NCI-H1694 treated with DMSO at 0.1 percent for 48 hours (cell line): ENCODE results near the gene EXOC6B.

Experiments used
- DNase-seq: peaks from one replicate; lab custom pipeline; 2025; lab: John Stamatoyannopoulos, UW

EXOC6B gene

DNA sequence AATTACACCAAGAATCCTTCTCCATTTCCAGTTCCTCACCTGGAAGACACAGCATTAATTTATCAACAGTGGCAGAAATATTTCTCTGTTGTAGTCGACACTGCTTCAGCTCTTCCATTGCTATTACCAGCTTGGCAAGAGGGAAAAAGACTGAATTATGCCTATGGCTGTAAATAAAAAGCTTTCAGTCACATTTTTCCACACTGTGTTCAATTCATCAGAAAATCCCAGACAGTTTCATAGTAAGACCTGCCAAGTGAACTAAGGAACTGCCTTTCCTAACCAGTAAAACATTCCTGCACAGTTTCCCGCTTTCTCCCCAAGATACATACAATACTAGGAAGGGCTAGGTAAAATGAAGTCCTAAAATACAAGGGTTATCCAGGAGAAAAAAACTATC, 94.7 kb downstream of the EXOC6B start:
- no peak for DNase-seq

DNA sequence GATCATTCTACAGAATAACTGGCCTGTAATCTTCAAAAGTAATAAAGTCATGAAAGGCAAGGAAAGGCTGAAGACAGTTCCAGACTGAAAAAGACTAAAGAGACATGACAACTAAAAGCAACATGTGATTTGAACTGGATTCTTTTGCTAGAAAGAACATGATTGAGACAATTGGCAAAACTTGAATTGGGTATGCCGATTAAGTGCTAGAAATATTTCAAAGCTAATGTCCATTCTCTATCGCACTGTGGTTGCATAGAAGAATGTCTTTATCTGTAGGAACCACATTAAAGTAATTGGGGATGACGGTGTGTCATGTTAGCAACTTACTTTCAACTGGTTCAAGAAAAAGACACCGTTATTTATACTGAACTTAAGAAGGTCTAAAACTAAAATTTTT, 98.5 kb downstream of the EXOC6B start:
- no peak for DNase-seq

DNA sequence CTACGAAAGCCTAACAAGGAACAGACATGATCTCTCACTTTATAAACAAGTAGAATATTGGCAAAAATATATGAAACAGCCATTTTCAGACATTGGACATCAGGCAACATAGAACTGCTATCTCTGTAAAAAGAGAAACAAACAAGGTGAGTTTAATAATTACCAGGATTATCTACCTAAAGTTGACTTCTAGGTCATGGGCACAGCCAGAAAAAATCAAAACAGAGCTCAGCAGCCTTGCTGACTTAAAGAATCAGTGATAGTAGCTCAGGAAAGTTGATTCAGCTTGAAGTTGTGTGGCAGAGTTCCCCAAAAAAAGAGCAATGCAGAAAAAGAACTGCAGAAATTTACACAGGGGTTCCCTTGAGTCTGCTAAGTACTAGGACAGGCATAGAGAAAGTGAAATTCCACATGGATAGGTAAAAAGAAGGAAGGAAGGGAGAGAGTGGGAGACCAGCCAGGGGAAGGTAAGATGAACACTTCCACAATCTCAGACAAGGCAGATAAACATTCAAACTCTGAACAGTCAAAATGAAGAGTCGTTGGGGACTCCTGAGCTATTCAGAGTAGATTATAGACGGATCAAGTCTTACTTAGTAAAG, 102.0 kb downstream of the EXOC6B start:
- no peak for DNase-seq

DNA sequence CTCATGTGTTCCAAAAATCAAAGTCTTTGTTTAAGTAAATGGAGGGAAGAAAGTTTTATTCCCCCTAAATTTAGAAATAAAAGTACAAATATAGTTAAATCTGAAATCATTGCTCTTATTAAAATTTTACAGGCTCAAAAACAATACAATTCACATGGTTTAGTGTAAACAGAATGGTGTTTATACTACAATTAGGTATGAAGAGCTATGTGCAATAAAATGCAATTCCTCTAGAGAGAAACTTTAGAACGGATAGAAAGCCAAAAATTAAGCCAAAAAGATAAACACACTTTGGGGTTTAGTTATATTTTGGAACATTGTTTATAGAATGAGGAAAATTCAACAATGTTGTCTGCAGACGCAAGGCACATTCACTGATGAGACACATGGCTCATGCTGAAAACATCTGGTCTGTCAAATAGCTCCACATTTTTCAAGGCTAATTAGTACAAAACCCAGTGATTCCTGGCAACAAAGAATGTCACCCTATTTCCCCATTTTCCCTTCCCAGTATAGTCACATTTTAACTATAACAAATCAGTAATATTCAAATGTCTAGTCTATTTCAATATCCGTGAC, 103.3 kb downstream of the EXOC6B start:
- DNase-seq = peak; percentile 51

DNA sequence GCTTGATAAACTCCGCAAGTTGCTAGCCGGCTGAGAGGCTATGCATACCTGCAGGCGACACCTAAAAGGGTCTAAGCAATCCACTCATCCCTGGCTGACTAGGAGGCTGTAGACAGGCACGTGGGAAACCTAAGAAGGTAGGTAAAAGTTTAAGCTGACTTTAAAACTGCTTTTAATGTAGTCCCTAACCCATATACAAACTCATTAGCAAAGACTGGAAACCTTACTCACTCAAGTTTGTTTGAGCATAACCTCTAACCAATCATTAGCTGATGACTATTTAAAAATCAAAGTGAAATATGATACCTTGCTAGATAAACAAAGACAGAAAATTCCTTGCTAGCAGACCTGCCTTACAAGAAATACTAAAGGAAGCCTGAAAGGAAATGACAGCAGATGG, 106.4 kb downstream of the EXOC6B start:
- DNase-seq = no peak

DNA sequence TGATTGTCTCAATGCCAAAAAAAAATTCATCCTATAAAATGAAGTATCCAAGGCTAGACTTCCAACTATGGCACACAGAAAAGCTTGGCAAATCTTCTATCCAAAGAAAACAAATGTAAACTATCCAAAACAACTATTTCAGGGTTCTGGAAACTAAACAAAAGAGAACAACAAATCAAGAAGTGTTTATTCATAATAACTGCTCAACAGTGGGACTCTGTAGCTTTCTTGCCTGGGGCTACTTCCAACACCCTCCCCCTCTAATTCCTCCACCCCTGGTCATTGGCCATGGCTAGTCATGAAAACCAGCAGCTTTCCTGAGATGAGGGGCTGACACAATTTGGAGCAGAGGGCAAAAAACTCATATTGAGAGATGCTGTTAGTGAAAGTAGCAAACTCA, 107.0 kb downstream of the EXOC6B start:
- no peak for DNase-seq

DNA sequence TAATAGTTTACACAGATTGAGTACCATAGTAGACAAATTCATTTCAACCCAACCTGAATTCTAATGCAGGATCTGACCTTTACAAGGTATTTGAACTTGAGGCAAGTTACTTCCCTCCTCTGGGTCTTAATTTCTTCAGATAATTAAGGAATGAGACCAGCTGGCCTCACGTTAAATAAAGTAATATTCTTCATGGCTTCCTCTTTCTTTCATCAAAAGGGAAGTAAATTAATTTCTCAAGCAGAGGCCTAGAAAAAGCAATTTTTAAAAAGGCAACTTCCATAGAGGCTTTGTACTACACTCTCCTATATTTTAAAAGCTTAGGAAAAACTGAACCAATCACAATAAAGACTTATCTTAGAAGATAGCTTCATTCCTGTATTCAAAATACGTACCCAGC, 109.2 kb downstream of the EXOC6B start:
- no peak for DNase-seq

DNA sequence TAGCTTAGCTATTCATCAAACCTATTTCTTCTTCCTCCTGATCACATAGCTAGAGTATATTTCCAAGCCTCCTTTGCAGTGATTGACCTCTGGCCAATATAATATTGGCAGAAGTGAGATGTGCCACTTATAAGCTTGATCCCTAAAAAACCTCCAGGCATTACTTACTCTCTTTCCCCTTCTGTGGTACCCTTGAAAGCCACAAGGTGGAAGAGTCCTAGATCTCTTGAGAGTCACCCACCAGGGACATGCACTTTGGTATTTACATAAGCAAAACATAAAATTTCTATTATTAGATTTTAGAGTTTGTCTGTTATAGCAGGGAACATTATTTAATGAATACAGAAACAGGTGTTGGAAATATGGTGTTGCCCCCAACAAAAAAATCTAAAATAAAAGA, 112.0 kb downstream of the EXOC6B start:
- DNase-seq = no peak

DNA sequence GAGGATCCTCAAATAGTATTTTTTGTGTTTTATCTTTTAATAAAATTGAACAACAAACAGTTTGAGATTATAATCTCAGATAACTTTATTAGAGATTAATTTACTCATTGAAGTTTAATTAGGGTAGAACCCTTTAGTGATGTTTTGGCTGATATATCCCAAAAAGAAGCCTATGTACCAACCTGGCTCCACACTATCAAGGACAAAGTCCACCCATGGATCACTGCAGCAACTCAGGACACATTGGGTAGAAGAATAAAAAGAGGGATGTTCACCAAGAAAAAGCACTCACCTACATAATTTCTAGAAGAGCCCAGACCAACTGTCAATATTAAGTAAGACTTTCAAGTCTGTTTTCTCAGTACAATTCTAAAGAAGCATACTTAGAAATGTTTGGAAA, 112.9 kb downstream of the EXOC6B start:
- DNase-seq = no peak

DNA sequence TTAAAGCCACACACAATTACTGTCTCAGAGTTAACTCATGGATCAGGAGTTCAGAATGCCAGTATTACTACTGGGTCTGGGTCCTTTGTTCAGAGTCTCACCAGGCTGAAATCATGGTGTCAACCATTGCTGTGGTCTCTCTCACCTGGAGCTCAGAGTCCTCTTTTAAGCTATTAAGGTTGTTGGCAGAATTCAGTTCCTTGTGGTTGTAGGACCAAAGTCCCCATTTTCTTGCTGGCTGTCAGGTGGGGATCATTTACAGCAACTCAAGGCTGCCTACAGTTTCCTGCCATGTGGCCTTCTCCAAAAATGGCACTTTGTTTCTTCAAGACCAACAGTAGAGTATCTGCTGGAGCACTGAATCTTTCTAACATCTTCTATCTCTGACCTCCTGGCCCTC, 113.5 kb downstream of the EXOC6B start:
- DNase-seq = no peak

DNA sequence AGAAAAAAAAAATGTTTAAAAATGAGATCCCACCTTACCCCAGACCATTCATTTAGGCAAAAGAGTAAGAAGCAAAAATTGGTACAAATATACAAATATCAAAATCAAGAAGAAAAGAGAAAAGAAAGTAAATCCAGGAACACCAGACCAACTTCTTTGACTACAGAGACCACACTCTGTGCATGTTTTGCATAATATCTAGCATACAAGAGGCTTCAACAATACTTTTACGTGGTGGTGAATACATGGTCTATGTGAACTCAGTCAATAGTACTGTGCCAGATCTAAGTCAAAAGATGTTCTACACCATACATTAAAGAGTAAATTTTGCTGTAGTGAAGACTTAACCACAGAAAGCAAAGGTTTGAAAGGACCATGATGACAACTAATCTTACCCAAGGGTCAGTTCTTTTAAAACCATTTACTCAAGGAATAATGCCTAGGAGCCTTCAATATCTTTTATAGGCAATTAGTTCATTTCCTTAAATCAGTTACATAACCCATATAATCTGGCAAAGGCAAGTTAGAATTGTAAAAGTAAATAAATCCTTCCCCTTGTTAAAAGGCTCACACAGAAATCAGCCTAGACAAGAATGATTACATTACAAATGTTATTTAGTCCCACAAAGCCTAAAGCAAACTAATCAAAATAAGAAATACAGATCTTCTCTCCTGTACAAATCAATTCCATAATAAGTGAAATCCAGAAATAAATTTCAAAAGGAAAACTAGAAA, 115.2 kb downstream of the EXOC6B start:
- DNase-seq = no peak

DNA sequence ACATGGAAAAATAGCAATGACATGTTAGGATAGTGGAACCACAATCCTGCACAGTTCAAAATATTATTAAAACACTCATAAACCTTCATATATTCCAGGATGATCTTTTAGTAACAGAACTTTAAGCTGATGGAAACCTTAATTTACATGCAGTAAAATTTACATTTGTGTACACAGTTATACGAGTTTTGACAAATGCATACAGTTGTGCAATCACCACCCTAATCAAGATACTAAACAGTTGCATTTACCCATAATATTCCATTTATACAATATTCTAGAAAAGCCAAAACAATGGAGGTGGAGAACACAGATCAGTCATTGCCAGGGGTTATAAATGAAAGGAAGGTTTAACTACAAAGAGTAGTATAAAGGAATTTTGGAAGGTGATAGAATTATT, 117.6 kb downstream of the EXOC6B start:
- DNase-seq = no peak

DNA sequence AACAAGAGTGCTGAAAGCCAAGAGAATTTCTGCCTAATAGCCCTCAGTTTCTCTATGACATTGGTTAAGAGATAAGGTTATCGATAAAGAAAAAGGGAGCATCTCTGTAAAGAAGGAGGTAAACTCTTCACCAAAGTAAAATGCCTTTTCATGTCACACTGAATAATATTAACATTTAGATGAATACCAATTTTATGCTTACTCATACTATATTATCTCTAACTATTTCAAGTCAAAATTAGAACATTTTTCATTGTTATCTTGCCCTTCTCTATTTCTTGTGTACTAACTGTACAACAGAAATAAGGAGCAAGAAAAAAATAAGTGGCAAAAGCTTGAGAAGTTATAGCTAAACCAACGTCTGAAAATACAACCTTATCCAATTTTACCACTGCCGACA, 127.5 kb downstream of the EXOC6B start:
- DNase-seq = no peak

DNA sequence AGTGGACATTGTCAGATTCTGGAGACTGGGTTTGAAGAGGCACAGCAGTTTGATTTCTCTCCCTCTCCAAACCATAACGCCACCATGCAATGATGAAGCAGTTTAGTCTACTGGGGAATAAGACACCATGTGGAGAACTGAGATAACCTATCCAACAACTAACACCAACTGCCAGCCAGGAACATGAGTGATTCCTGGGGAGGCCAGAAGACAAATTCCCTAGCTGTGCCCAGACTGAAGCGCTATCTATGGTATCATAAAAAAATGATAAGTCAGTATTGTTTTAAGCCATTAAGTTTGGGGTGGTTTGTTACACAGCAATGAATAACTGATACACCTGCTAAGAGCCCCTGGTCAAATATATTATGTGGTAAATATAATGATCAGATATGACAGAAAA, 129.3 kb downstream of the EXOC6B start:
- DNase-seq = no peak

DNA sequence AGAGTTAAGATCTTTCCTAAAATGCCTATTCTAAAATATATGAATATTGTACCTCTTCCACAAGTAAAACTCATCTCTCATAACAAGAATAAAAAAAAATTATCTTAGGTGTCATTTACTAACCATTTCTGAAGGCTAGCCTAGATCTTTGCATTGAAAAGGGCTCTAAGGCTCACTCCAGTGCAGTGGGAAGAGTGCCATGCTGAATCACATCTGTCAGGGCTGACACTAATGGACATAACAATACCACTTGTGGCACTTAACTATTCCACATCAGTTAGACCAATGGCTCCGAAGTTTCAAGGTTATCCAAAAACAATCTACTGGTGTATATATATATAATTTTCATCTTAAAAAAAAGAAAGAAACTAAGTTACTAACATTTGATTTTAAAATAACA, 130.2 kb downstream of the EXOC6B start:
- DNase-seq = no peak

DNA sequence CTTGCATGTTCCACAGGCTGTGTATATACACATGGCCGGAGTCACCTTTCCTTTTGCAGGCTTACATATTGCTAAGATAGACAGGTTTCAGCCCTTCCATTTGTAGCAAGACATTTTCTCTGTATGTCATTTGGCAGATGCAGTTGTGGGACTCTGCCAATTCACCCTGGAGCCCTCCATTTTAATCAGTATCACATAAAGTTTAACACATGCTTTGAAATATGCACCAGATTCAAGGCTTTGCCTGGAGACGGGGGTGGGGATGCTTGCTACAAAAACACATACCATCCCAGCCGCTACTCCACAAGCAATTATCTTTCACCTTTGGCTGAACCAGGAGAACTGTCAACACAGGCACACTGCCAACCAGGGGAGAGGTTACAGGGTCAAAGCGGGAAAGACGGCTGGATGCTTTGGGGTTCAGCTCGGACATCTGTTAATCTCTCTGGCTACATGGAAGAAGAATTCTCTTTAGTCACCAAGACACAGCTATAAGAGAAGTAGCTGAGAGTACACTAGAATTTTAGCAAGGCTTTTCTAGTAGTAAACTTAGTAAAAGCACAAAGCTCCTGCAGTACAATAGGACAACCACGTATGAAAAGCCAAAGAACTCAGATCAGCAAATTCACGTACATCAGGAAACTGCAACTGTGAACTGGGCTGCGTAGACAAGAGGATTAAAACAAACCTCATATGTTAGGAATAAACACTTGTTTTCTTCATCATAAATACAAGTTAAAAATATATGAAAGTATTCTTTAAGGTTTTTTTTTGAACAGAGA, 130.9 kb downstream of the EXOC6B start:
- peak; percentile 20 for DNase-seq

DNA sequence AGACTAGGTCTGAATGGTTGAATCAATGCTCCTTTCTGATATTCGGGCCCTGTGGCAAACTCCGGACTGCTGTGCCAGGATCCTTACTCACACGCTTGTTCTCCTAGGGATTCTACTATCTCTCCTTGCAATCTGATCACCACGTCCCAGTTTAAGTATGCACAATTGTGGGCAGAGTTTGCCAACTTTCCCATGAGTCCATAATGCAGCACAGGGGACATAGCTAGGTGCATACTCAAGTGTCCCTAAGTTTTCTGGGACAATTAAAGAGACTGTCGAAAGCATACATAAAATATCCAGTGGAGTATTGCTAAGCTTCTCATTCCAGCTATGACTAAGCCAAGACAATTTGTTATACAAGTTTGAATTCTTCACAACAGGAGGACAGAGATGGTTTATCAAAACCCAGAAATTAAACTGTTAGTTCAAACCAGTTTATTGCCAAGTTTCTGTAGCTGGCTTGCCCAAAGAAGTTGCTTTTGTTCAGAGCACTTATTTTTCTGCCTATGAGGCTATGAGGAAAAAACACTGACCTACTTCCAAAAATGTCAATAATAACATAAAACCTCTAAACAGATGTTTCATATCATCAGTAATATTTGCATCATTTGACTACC, 136.1 kb downstream of the EXOC6B start:
- DNase-seq = no peak

DNA sequence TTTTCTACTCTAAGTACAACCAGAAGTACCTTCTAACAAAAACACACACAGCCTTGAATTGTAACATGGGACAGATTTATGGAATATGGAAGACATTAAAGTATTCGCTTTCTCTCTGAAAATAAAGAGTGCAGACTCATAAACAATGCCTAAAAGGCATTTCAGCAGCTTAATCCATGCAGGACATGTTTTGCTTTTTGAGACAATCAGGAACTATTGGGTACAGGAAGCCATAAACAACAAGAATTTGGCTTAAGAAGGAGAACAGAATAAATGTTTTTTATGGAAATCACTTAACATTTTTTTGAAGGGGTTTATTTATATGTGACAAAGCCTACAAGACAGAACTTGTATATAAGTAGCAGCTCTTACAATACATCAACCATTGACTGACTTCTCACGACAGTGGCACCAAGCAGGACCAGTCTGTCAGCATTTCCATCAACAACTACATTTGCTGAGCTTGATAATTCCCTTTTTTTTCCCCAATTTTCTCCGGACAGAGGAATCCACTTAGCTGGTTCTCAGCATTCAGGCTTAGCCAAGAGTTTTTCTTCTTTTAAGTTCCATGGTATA, 140.1 kb downstream of the EXOC6B start:
- DNase-seq = no peak

DNA sequence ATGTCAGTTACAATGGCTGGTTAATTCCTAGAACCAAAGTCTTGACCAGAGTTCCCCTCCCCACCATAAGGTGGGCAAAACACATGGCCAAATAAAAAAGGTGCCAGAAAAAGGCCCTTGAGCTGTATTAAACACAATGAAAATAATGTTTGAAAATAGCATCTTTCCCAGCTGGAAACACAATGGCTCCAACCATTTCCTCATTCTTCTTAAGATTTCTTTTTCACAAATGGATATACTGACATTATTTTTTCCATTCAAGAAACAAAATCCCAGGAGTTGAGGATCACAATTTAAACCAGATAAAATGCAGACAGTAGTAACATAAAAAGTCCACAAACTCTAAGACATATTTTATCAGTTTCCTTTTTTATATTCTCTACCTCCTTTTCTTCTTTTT, 143.8 kb downstream of the EXOC6B start:
- no peak for DNase-seq

DNA sequence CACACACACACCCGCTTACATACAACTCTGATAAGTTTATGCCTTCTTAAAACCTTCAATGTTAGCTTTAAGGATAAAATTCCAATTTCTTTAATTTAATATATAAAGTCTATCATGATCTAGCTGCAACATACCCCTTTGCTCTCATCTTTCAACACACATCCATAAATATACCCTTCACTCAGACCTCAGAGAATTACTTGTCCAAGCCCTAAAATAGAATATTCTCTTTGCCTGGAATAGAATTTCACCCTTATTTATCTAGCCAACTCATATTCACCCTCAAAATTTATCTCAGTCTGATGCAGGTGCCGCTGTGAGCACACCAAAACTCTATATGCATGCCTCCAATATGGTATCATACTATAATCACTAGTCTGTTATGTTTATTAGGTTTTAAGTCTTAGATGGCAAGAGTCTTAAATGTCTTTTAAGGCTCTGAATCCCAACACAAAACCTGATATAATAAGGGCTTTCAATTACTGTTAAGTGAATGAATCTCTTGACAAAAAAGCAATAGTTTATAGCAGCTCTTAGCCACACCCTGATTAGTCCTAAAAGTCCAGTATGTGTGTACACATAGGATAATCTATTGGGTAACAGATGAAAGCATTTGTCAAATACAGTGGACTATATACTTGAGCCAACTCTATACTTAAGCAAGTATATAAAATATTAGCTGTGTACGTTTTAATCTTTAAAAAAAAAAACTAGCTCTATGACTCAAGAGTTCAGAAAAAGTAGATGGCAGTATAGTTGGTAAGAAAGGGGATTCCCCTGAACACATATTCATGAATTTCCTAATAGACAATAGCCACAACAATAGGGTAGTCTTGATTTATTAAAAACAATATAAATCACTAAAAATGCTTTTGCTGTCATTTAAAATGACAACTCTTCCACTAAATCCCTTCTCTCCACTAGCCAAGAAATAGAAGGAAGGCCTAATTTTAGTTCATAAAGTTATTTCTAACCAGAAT, 144.5 kb downstream of the EXOC6B start:
- DNase-seq = no peak

DNA sequence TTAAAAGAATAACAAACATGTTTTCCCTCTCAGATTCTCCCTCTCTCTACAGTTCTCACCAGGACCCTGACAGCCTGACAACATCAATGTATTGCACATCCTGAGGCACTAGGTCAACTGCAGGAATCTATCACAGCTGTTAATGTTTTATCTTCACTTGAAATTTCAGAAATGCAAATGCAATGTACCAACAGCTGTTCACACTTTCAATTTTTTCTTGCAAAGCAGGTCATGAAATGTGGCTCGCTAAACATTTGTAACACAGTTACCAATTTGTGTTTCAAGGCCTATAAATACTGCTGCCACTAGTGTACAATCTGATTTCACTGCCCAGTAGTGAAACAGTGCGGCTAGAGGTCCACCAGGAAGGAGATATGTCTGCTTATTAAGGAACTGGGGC, 147.8 kb downstream of the EXOC6B start:
- no peak for DNase-seq
